ENCODE data around the gene CADM1.

GRCh38 chr11:115316696-115317095 lies 187.5 kb downstream of the CADM1 start:
- no peak for TF ChIP-seq CTCF (conservative IDR thresholded peaks at IDR 0.05; ENCODE audit: low read depth, low read length)
- no peak for TF ChIP-seq EZH2phosphoT487 (IDR thresholded peaks at IDR 0.05; ENCODE audit: borderline replicate concordance, low read length)
